Stimulated activated CD4-positive, alpha-beta T cell treated with anti-CD3 and anti-CD28 coated beads, Interleukin-1b, Interleukin-23, amount 100 ng/mL, for 24 hours (primary cell): ENCODE measurements around the gene ATXN7L1.

Experiments used
- DNase-seq, 4 experiments: peaks; one replicate each; pipeline ENCODE4 v3.0.0-alpha.2; 2020; ENCODE audit warnings: low read depth in 4 of 4, low spot score in 1 of 4

Gene ATXN7L1

GRCh38 chr7:105876091-105876963 is at the start of gene ATXN7L1:
ATXN7L1 (minus strand) TSS chr7:105876599; CDS start chr7:105876558, 41 bp downstream.
- peak; percentile 69 to 91 (median 88) for DNase-seq

GRCh38 chr7:105926131-105926530 is 49.7 kb upstream of the ATXN7L1 start:
- DNase-seq, result no peak

GRCh38 chr7:105924945-105925344 is 48.5 kb upstream of the ATXN7L1 start:
- DNase-seq, result no peak

- DNase-seq, result no peak
Observed at GRCh38 chr7:105920766-105921165, 44.4 kb upstream of the ATXN7L1 start.

- DNase-seq, result no peak
Observed at GRCh38 chr7:105917659-105918058, 41.3 kb upstream of the ATXN7L1 start.

- no peak for DNase-seq
Observed at GRCh38 chr7:105916603-105917002, 40.2 kb upstream of the ATXN7L1 start.

- DNase-seq, result no peak
Observed at GRCh38 chr7:105913947-105914346, 37.5 kb upstream of the ATXN7L1 start.

- DNase-seq, result no peak
Observed at GRCh38 chr7:105911961-105912575, 35.7 kb upstream of the ATXN7L1 start.

GRCh38 chr7:105910172-105910571 is 33.8 kb upstream of the ATXN7L1 start:
- no peak for DNase-seq

- DNase-seq, result no peak
Observed at GRCh38 chr7:105909742-105910141, 33.3 kb upstream of the ATXN7L1 start.

- no peak for DNase-seq
Observed at GRCh38 chr7:105907129-105907846, 30.9 kb upstream of the ATXN7L1 start.

GRCh38 chr7:105906695-105907094 is 30.3 kb upstream of the ATXN7L1 start:
- no peak for DNase-seq

GRCh38 chr7:105905910-105906568 is 29.6 kb upstream of the ATXN7L1 start:
- DNase-seq, result no peak

GRCh38 chr7:105905209-105905909 is 29.0 kb upstream of the ATXN7L1 start:
- no peak for DNase-seq

GRCh38 chr7:105904064-105904463 is 27.7 kb upstream of the ATXN7L1 start:
- no peak for DNase-seq

- no peak for DNase-seq
Observed at GRCh38 chr7:105902325-105902911, 26.0 kb upstream of the ATXN7L1 start.

- DNase-seq, result no peak
Observed at GRCh38 chr7:105897999-105898398, 21.6 kb upstream of the ATXN7L1 start.

GRCh38 chr7:105896407-105896911 is 20.1 kb upstream of the ATXN7L1 start:
- no peak for DNase-seq

- DNase-seq, result no peak
Observed at GRCh38 chr7:105894131-105894530, 17.7 kb upstream of the ATXN7L1 start.

- DNase-seq, result no peak
Observed at GRCh38 chr7:105892387-105892786, 16.0 kb upstream of the ATXN7L1 start.
